Measurements from ENCODE around the gene BCL2L1.

- TF ChIP-seq POLR2A (IDR thresholded peaks at IDR 0.05) (no peak), CTCF (IDR thresholded peaks at IDR 0.05) (no peak)
These were observed 81.3 kb downstream of the BCL2L1 start for GRCh38 chr20:31641391-31641790.

Measured in tibial nerve (tissue), 3 donors.